Measurements from ENCODE around the gene GRB14. TPM values are rescaled to one million over a fixed set of nuclear protein-coding genes. Genes with fewer than 3 reads are reported as not detected.
A peak's percentile ranks its signal among the peaks of the same experiment; 100 is the strongest.

GRB14 gene
- total and polyA plus RNA-seq, 2 of the 13 experiments (the other 11 are each of a cell fraction or from before 2014, with no cell fraction given) = 4.6 to 5.8 TPM

DNA sequence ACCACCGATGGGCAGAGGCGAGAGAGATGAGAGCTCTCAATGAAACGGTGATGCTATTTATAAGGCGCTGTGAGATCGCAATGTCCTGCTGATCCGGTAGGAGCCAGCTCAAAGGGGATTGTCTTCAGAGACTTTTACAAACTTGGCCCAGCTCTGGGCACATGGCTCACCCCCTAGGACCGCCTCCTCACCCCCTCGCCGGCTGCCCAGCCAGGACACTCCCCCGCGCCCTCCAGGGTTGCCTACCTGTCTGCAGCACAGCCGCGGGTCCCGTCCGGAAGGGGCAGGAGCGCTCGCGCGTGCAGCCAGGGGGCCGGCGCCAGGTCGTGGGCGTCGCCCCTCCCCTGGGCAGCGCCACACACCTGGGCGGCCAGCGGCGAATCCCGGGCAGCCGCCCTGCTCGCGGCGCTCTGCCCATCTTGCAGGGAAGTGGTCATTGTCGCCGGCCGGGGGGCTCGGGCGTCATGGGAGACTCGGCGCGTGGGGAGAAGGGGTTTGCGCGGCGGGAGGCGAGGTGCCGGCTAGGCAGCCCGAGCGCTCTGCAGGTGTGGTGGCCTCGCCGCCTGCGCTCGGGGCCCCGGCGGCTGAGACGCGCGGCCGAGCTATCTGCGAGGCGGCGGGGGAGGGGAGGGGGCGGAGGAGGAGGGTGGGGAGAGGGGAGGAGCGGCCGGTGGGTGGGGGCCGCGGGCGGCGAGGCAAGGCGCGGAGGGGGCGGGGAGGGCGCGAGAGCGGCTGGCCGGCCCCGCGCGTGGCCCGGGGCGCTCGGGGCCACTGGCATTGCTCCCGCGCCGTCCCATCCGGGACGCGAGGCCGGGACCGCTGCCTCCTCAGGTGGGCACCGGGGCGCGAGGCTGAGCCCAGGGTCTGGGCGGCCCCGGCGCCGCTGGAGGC is at the start of gene GRB14 (continued):
- TF ChIP-seq, protein P1, sequence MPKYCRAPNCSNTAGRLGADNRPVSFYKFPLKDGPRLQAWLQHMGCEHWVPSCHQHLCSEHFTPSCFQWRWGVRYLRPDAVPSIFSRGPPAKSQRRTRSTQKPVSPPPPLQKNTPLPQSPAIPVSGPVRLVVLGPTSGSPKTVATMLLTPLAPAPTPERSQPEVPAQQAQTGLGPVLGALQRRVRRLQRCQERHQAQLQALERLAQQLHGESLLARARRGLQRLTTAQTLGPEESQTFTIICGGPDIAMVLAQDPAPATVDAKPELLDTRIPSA (CRISPR knock-in tag; IDR thresholded peaks at IDR 0.05; ENCODE audit: borderline replicate concordance) = 0 out of 2 replicates have a peak, but pooled peaks have one; percentile 9
- TF ChIP-seq PCBP1 (IDR thresholded peaks at IDR 0.05; ENCODE audit: borderline replicate concordance, low read depth, low read length) (no peak), SIN3A (IDR thresholded peaks at IDR 0.05; ENCODE audit: borderline replicate concordance, low read depth, low read length) (0 out of 2 replicates have a peak, but pooled peaks have one; percentile 36), ZMYM4 (CRISPR knock-in tag; IDR thresholded peaks at IDR 0.05) (peak; percentile 74), HOXA3 (CRISPR knock-in tag; IDR thresholded peaks at IDR 0.05) (0 out of 2 replicates have a peak, but pooled peaks have one; percentile 33), ASH2L (IDR thresholded peaks at IDR 0.05; ENCODE audit: insufficient read length, low read depth, low read length) (peak; percentile 43), ZNF562 (CRISPR knock-in tag; IDR thresholded peaks at IDR 0.05; ENCODE audit: borderline replicate concordance) (no peak), ZNF614 (CRISPR knock-in tag; IDR thresholded peaks at IDR 0.05; ENCODE audit: borderline replicate concordance) (no peak), BRCA1 (CRISPR knock-in tag; IDR thresholded peaks at IDR 0.05) (no peak), SMC3 (IDR thresholded peaks at IDR 0.05; ENCODE audit: low read length) (no peak), ZNF224 (CRISPR knock-in tag; IDR thresholded peaks at IDR 0.05) (no peak), EZH2 (conservative IDR thresholded peaks at IDR 0.05; ENCODE audit: low read depth, low read length) (no peak), ZNF672 (CRISPR knock-in tag; IDR thresholded peaks at IDR 0.05) (no peak), KDM5B (CRISPR knock-in tag; IDR thresholded peaks at IDR 0.05; ENCODE audit: borderline replicate concordance) (peak; percentile 84), XRCC5 (optimal IDR thresholded peaks at IDR 0.05; ENCODE audit: low read length) (peak; percentile 63), NONO (IDR thresholded peaks at IDR 0.05) (no peak), NONO (CRISPR knock-in tag; conservative IDR thresholded peaks at IDR 0.05) (peak; percentile 39; the same call in 1 of the 2 replicates), SNAI1 (CRISPR knock-in tag; IDR thresholded peaks at IDR 0.05; ENCODE audit: borderline replicate concordance) (no peak), PPARG (CRISPR knock-in tag; conservative IDR thresholded peaks at IDR 0.05) (0 out of 2 replicates have a peak, but pooled peaks have one; percentile 5), CENPBD1 (CRISPR knock-in tag; IDR thresholded peaks at IDR 0.05; ENCODE audit: borderline replicate concordance, low read depth) (no peak), TCF7L2 (IDR thresholded peaks at IDR 0.05; ENCODE audit: low read depth, low read length) (no peak), ZKSCAN1 (IDR thresholded peaks at IDR 0.05; ENCODE audit: low read length) (no peak), ZNF780A (CRISPR knock-in tag; IDR thresholded peaks at IDR 0.05) (no peak), ZNF253 (CRISPR knock-in tag; IDR thresholded peaks at IDR 0.05; ENCODE audit: borderline replicate concordance) (peak; percentile 56; the same call in 1 of the 2 replicates)
- TF ChIP-seq, protein P2, sequence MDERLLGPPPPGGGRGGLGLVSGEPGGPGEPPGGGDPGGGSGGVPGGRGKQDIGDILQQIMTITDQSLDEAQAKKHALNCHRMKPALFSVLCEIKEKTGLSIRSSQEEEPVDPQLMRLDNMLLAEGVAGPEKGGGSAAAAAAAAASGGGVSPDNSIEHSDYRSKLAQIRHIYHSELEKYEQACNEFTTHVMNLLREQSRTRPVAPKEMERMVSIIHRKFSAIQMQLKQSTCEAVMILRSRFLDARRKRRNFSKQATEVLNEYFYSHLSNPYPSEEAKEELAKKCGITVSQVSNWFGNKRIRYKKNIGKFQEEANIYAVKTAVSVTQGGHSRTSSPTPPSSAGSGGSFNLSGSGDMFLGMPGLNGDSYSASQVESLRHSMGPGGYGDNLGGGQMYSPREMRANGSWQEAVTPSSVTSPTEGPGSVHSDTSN (CRISPR knock-in tag; IDR thresholded peaks at IDR 0.05) = no peak
- TF ChIP-seq, protein P3, sequence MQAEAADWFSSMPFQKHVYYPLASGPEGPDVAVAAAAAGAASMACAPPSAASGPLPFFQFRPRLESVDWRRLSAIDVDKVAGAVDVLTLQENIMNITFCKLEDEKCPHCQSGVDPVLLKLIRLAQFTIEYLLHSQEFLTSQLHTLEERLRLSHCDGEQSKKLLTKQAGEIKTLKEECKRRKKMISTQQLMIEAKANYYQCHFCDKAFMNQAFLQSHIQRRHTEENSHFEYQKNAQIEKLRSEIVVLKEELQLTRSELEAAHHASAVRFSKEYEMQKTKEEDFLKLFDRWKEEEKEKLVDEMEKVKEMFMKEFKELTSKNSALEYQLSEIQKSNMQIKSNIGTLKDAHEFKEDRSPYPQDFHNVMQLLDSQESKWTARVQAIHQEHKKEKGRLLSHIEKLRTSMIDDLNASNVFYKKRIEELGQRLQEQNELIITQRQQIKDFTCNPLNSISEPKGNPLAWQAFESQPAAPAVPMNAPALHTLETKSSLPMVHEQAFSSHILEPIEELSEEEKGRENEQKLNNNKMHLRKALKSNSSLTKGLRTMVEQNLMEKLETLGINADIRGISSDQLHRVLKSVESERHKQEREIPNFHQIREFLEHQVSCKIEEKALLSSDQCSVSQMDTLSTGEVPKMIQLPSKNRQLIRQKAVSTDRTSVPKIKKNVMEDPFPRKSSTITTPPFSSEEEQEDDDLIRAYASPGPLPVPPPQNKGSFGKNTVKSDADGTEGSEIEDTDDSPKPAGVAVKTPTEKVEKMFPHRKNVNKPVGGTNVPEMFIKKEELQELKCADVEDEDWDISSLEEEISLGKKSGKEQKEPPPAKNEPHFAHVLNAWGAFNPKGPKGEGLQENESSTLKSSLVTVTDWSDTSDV (CRISPR knock-in tag; IDR thresholded peaks at IDR 0.05) = 0 out of 2 replicates have a peak, but pooled peaks have one; percentile 43
